ENCODE data around the gene DNASE1L2. TPM values are rescaled to one million over a fixed set of nuclear protein-coding genes. Genes with fewer than 3 reads are reported as not detected.

The DNASE1L2 gene
- total and polyA plus RNA-seq, 10 of the 15 experiments (the other 5 are each of a cell fraction or from before 2014, with no cell fraction given): 0.06 to 1.5 (median 0.29) TPM

DNA sequence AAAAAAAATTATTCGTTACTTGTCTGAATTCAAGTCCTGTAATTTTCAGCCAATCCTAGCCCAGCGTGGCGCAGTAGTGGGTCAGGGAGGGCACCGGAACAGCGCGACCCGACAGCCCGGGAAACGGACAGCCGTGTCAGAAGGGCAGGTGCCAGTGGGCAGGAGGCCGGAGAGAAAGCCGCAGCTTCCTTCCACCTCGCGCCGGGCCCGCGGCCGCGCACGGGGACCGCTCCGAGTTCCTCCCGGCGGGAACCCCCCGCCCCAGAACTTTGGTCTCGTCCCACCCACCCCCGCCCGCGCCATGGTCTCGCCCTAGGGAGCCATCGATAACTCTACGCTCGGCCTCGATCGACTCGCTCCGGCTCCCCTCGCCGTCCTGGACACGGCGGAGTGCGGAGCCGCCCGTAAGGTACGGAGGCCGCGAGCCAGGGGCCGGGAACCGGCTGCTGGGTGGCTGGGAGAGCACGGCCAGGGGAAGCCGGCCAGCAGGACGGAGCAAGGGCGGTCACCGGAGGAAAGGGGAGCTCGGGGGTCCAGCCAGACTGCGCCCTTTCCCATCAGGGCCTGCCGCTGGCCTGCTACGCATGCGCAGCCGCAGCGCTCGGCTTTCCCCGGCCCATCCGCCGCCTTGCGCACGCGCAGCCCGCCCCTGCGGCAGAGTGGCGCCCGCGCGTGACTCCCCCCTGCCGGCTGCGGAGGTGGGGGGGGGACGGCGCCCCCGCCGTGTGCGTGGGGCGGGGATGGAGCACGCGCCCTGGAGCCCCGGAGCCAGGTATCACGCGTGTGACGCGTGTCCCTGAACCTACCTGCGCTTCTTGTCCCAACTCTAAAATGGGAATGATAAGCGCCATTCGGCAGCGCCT is 30.9 kb upstream of the DNASE1L2 start, which contains the start of gene MLST8 (continued):
- TF ChIP-seq WRNIP1 (IDR thresholded peaks at IDR 0.05; ENCODE audit: borderline replicate concordance, low read depth, low read length) (no peak), YBX1 (IDR thresholded peaks at IDR 0.05) (no peak), SUZ12 (IDR thresholded peaks at IDR 0.05; ENCODE audit: unreplicated experiment) (no peak), NFYB (IDR thresholded peaks at IDR 0.05; ENCODE audit: insufficient read depth, low read depth, low read length) (peak; percentile 31; the same call in 1 of the 2 replicates), STAT3 (IDR thresholded peaks at IDR 0.05; ENCODE audit: low read depth, low read length) (no peak), FOS (IDR thresholded peaks at IDR 0.05; ENCODE audit: borderline replicate concordance, extremely low read depth, insufficient read length) (no peak), RAD51 (IDR thresholded peaks at IDR 0.05) (peak; percentile 41; the same call in 1 of the 2 replicates), JUND (IDR thresholded peaks at IDR 0.05; ENCODE audit: low read depth, low read length) (peak; percentile 96), TCF12 (IDR thresholded peaks at IDR 0.05; ENCODE audit: low read depth, low read length) (no peak), GATAD2B (conservative IDR thresholded peaks at IDR 0.05; ENCODE audit: low read depth) (peak; percentile 88; the same call in 1 of the 2 replicates), PML (IDR thresholded peaks at IDR 0.05; ENCODE audit: low read length) (peak; percentile 94), KLF5 (IDR thresholded peaks at IDR 0.05; ENCODE audit: partially characterized antibody) (peak; percentile 95), RBBP5 (conservative IDR thresholded peaks at IDR 0.05) (no peak), HDAC6 (IDR thresholded peaks at IDR 0.05; ENCODE audit: unreplicated experiment) (no peak)
- TF ChIP-seq, protein P1, sequence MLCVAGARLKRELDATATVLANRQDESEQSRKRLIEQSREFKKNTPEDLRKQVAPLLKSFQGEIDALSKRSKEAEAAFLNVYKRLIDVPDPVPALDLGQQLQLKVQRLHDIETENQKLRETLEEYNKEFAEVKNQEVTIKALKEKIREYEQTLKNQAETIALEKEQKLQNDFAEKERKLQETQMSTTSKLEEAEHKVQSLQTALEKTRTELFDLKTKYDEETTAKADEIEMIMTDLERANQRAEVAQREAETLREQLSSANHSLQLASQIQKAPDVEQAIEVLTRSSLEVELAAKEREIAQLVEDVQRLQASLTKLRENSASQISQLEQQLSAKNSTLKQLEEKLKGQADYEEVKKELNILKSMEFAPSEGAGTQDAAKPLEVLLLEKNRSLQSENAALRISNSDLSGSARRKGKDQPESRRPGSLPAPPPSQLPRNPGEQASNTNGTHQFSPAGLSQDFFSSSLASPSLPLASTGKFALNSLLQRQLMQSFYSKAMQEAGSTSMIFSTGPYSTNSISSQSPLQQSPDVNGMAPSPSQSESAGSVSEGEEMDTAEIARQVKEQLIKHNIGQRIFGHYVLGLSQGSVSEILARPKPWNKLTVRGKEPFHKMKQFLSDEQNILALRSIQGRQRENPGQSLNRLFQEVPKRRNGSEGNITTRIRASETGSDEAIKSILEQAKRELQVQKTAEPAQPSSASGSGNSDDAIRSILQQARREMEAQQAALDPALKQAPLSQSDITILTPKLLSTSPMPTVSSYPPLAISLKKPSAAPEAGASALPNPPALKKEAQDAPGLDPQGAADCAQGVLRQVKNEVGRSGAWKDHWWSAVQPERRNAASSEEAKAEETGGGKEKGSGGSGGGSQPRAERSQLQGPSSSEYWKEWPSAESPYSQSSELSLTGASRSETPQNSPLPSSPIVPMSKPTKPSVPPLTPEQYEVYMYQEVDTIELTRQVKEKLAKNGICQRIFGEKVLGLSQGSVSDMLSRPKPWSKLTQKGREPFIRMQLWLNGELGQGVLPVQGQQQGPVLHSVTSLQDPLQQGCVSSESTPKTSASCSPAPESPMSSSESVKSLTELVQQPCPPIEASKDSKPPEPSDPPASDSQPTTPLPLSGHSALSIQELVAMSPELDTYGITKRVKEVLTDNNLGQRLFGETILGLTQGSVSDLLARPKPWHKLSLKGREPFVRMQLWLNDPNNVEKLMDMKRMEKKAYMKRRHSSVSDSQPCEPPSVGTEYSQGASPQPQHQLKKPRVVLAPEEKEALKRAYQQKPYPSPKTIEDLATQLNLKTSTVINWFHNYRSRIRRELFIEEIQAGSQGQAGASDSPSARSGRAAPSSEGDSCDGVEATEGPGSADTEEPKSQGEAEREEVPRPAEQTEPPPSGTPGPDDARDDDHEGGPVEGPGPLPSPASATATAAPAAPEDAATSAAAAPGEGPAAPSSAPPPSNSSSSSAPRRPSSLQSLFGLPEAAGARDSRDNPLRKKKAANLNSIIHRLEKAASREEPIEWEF (IDR thresholded peaks at IDR 0.05; ENCODE audit: insufficient replicate concordance, low read depth, low read length): peak; percentile 95
- TF ChIP-seq, protein P2, sequence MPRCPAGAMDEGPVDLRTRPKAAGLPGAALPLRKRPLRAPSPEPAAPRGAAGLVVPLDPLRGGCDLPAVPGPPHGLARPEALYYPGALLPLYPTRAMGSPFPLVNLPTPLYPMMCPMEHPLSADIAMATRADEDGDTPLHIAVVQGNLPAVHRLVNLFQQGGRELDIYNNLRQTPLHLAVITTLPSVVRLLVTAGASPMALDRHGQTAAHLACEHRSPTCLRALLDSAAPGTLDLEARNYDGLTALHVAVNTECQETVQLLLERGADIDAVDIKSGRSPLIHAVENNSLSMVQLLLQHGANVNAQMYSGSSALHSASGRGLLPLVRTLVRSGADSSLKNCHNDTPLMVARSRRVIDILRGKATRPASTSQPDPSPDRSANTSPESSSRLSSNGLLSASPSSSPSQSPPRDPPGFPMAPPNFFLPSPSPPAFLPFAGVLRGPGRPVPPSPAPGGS (IDR thresholded peaks at IDR 0.05; ENCODE audit: borderline replicate concordance, insufficient read depth, low read depth, low read length, poor library complexity, severe bottlenecking): no peak
- TF ChIP-seq, protein P3, sequence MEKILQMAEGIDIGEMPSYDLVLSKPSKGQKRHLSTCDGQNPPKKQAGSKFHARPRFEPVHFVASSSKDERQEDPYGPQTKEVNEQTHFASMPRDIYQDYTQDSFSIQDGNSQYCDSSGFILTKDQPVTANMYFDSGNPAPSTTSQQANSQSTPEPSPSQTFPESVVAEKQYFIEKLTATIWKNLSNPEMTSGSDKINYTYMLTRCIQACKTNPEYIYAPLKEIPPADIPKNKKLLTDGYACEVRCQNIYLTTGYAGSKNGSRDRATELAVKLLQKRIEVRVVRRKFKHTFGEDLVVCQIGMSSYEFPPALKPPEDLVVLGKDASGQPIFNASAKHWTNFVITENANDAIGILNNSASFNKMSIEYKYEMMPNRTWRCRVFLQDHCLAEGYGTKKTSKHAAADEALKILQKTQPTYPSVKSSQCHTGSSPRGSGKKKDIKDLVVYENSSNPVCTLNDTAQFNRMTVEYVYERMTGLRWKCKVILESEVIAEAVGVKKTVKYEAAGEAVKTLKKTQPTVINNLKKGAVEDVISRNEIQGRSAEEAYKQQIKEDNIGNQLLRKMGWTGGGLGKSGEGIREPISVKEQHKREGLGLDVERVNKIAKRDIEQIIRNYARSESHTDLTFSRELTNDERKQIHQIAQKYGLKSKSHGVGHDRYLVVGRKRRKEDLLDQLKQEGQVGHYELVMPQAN (conservative IDR thresholded peaks at IDR 0.05): peak; percentile 86
- TF ChIP-seq, protein P4, sequence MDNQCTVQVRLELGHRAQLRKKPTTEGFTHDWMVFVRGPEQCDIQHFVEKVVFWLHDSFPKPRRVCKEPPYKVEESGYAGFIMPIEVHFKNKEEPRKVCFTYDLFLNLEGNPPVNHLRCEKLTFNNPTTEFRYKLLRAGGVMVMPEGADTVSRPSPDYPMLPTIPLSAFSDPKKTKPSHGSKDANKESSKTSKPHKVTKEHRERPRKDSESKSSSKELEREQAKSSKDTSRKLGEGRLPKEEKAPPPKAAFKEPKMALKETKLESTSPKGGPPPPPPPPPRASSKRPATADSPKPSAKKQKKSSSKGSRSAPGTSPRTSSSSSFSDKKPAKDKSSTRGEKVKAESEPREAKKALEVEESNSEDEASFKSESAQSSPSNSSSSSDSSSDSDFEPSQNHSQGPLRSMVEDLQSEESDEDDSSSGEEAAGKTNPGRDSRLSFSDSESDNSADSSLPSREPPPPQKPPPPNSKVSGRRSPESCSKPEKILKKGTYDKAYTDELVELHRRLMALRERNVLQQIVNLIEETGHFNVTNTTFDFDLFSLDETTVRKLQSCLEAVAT (IDR thresholded peaks at IDR 0.05): peak; percentile 100

Data from GM12878 (cell line).